Keratinocyte (primary cell): Measurements from ENCODE around the gene PTBP3. TPM values are rescaled to one million over a fixed set of nuclear protein-coding genes. Genes with fewer than 3 reads are reported as not detected.

Experiments used
- DNase-seq: peaks from one replicate; pipeline ENCODE4 v3.0.0-alpha.2; 2011; ENCODE audit warnings: low read depth, missing footprints, low spot score
- FAIRE-seq: peaks from 2 replicates; lab custom pipeline; 2011; peaks lifted over from hg19 to GRCh38; lab: Jason Lieb, UNC
- H2AFZ ChIP-seq: 2 replicates; pipeline ENCODE4 v1.6.0; 2012; ENCODE audit warnings: low read length, control low read depth, inconsistent platforms; ENCODE audit not compliant: control insufficient read depth
- H3K27ac ChIP-seq: 2 replicates; pipeline ENCODE4 v1.5.1; 2011; ENCODE audit warnings: low read length; ENCODE audit not compliant: control insufficient read depth, insufficient read depth
- H3K27me3 ChIP-seq: 3 replicates; pipeline ENCODE4 v1.6.0; 2011; ENCODE audit warnings: low read length; ENCODE audit not compliant: control insufficient read depth, insufficient read depth; ENCODE audit errors: extremely low read depth
- H3K36me3 ChIP-seq, 2 experiments: 2 replicates in 1 of 2; 3 replicates in 1 of 2; pipeline ENCODE4 v1.5.1; 2011; ENCODE audit warnings: low read length in 2 of 2, mild to moderate bottlenecking in 1 of 2; ENCODE audit not compliant: control insufficient read depth in 2 of 2, insufficient read depth in 2 of 2; ENCODE audit errors: extremely low read depth in 1 of 2
- H3K4me1 ChIP-seq: 3 replicates; pipeline ENCODE4 v1.5.1; 2011; ENCODE audit warnings: low read length; ENCODE audit not compliant: control insufficient read depth, insufficient read depth; ENCODE audit errors: extremely low read depth
- H3K4me2 ChIP-seq: 3 replicates; pipeline ENCODE4 v1.6.0; 2011; ENCODE audit warnings: low read depth, low read length; ENCODE audit not compliant: control insufficient read depth, insufficient read depth; ENCODE audit errors: extremely low read depth
- H3K4me3 ChIP-seq, 3 experiments: fragments of 200-600 bp in 1 of 3; sonication (generic) in 1 of 3; 2 replicates in 2 of 3; 3 replicates in 1 of 3; pipeline ENCODE4 v1.5.1; 2011 to 2016; ENCODE audit warnings: low read length in 3 of 3, mild to moderate bottlenecking in 3 of 3, control low read depth in 2 of 3, inconsistent platforms in 1 of 3, low read depth in 1 of 3, mixed read lengths in 1 of 3, mixed run types in 1 of 3, moderate library complexity in 1 of 3; ENCODE audit not compliant: control insufficient read depth in 2 of 3, insufficient read depth in 2 of 3; ENCODE audit errors: extremely low read depth in 1 of 3
- H3K79me2 ChIP-seq: 2 replicates; pipeline ENCODE4 v1.6.0; 2012; ENCODE audit warnings: low read length; ENCODE audit not compliant: control insufficient read depth, insufficient read depth
- H3K9ac ChIP-seq: 3 replicates; pipeline ENCODE4 v1.6.0; 2011; ENCODE audit warnings: low read length; ENCODE audit not compliant: control insufficient read depth, insufficient read depth; ENCODE audit errors: extremely low read depth
- H3K9me1 ChIP-seq: 3 replicates; pipeline ENCODE4 v1.6.0; 2011; ENCODE audit warnings: low read length; ENCODE audit not compliant: control insufficient read depth, insufficient read depth; ENCODE audit errors: extremely low read depth
- H3K9me3 ChIP-seq: 2 replicates; pipeline ENCODE4 v1.5.1; 2012; ENCODE audit warnings: low read depth, low read length; ENCODE audit not compliant: control insufficient read depth
- H4K20me1 ChIP-seq: 3 replicates; pipeline ENCODE4 v1.6.0; 2011; ENCODE audit warnings: low read length; ENCODE audit not compliant: control insufficient read depth, insufficient read depth; ENCODE audit errors: extremely low read depth
- CTCF ChIP-seq, 3 experiments: IDR thresholded peaks in 1 of 3; conservative IDR thresholded peaks in 1 of 3; optimal IDR thresholded peaks in 1 of 3; 2 replicates in 2 of 3; 3 replicates in 1 of 3; pipeline versions ENCODE3 to v1.5.1; 2011; ENCODE audit warnings: low read length in 3 of 3, mild to moderate bottlenecking in 3 of 3, moderate library complexity in 2 of 3, control low read depth in 1 of 3, inconsistent platforms in 1 of 3; ENCODE audit not compliant: insufficient read depth in 2 of 3; ENCODE audit errors: extremely low read depth in 1 of 3
- EZH2 ChIP-seq: IDR thresholded peaks from one replicate; pipeline ENCODE4 v1.6.1; 2012; ENCODE audit warnings: inconsistent platforms, mild to moderate bottlenecking, low read length, moderate library complexity
- dilution Hi-C: fragments of 300-500 bp; cut with MboI; formaldehyde crosslinking; loops from one replicate; pipeline ENCODE4 v1.7.0; 2020; ENCODE audit warnings: low sequenced_read_pairs; ENCODE audit not compliant: extremely low pct_ligation_motif_present
- polyA plus RNA-seq, 5 experiments: library from polyadenylated mRNA; depleted of rRNA in 3 of 5; stranded (reverse) in 3 of 5; stranded (forward) in 1 of 5; unstranded in 1 of 5; fragments of >200 nt; gene quantifications; 1 replicate in 1 of 5; 2 replicates in 3 of 5; 3 replicates in 1 of 5; pipeline versions ENCODE4 v1.2.1 to v1.2.3, GENCODE V29; 2011 to 2012; ENCODE audit warnings: missing spikeins in 2 of 5, low read depth in 1 of 5, low replicate concordance in 1 of 5

Gene PTBP3
- polyA plus RNA-seq, 1 donor (not counting 4 experiments of a cell fraction or from before 2014, with no cell fraction given): 51.0 TPM

- dilution Hi-C loops: no loop called here
- no peak overlapping the region for H3K27ac ChIP-seq
- H2AFZ ChIP-seq: no peak overlapping the region
- FAIRE-seq (no peak), DNase-seq (no peak)
- no peaks in the 10 kb centered on the region for H4K20me1 ChIP-seq
- peaks cover 2% of the 10 kb centered on the region for H3K4me1 ChIP-seq
- H3K4me3 ChIP-seq: no peak overlapping the region
- no peak overlapping the region for H3K9ac ChIP-seq
- no peak overlapping the region for H3K4me2 ChIP-seq
- H3K9me3 ChIP-seq: no peaks in the 10 kb centered on the region
- no peaks in the 10 kb centered on the region for H3K9me1 ChIP-seq
- H3K27me3 ChIP-seq: no peaks in the 10 kb centered on the region
- H3K36me3 ChIP-seq: no peaks in the 10 kb centered on the region
- TF ChIP-seq EZH2 (no peak), CTCF (optimal IDR thresholded peaks at IDR 0.05 in 1 of 3, IDR thresholded peaks at IDR 0.05 in 1 of 3, conservative IDR thresholded peaks at IDR 0.05 in 1 of 3; ENCODE audit: extremely low read depth in 1 of 3, insufficient read depth in 2 of 3, low read length in 3 of 3) (no peak)
- H3K79me2 ChIP-seq: no peaks in the 10 kb centered on the region
These were observed 20.8 kb upstream of the PTBP3 start for GRCh38 chr9:112354081-112354743.

GRCh38 chr9:112352209-112352608 is 18.8 kb upstream of the PTBP3 start:
- no peak overlapping the region for H3K4me3 ChIP-seq
- H3K27ac ChIP-seq: no peak overlapping the region
- H3K27me3 ChIP-seq: no peaks in the 10 kb centered on the region
- no peak for DNase-seq
- peaks cover 13% of the 10 kb centered on the region for H3K4me1 ChIP-seq
- H3K79me2 ChIP-seq: no peaks in the 10 kb centered on the region
- no peaks in the 10 kb centered on the region for H3K36me3 ChIP-seq
- dilution Hi-C loops: no loop called here
- H2AFZ ChIP-seq: no peak overlapping the region
- H3K9me3 ChIP-seq: no peaks in the 10 kb centered on the region
- TF ChIP-seq CTCF (optimal IDR thresholded peaks at IDR 0.05 in 1 of 3, IDR thresholded peaks at IDR 0.05 in 1 of 3, conservative IDR thresholded peaks at IDR 0.05 in 1 of 3; ENCODE audit: extremely low read depth in 1 of 3, insufficient read depth in 2 of 3, low read length in 3 of 3): no peak
- TF ChIP-seq EZH2: no peak
- H4K20me1 ChIP-seq: no peaks in the 10 kb centered on the region
- no peak for FAIRE-seq
- H3K4me2 ChIP-seq: no peak overlapping the region
- no peak overlapping the region for H3K9ac ChIP-seq
- H3K9me1 ChIP-seq: no peaks in the 10 kb centered on the region
